Endometrial microvascular endothelial cells (primary cell): ENCODE results near the gene MLH1. TPM values are rescaled to one million over a fixed set of nuclear protein-coding genes. Genes with fewer than 3 reads are reported as not detected.

Experiments used
- total RNA-seq: library from RNA; depleted of rRNA; stranded (reverse); fragments of >200 nt; gene quantifications from one replicate; pipeline ENCODE4 v1.2.3, GENCODE V29; 2015; ENCODE audit errors: inconsistent ontology term

The MLH1 gene
- total RNA-seq, 1 donor from 2014 or later: 36.3 TPM

Other genes starting within 250 kb of the MLH1 start
- gene DCLK3, start 229.0 kb upstream of the MLH1 start, total RNA-seq: not detected
- 6.2 TPM for gene TRANK1, start 48.5 kb upstream of the MLH1 start, total RNA-seq
- 8.8 TPM for gene EPM2AIP1, start 387 bp upstream of the MLH1 start, total RNA-seq
- gene LRRFIP2, start 181.1 kb downstream of the MLH1 start, total RNA-seq: 47.3 TPM
- 31.5 TPM for gene GOLGA4, start 249.8 kb downstream of the MLH1 start, total RNA-seq